HG03469 (cell line): ENCODE data around the gene CDH23.

Source experiments
- ATAC-seq: cut with Tn5 transposase; IDR thresholded peaks from one replicate; pipeline ENCODE4 v1.9.1; 2021; ENCODE audit warnings: mild to moderate bottlenecking, moderate library complexity, moderate number of reproducible peaks; ENCODE audit not compliant: unreplicated experiment

The CDH23 gene

GRCh38 chr10:71695502-71696476 lies 299.1 kb downstream of the CDH23 start:
- no peak for ATAC-seq

GRCh38 chr10:71696628-71697326 lies 300.1 kb downstream of the CDH23 start:
- no peak for ATAC-seq

GRCh38 chr10:71697938-71698709 lies 301.4 kb downstream of the CDH23 start:
- ATAC-seq, result no peak

GRCh38 chr10:71698737-71699136 lies 302.0 kb downstream of the CDH23 start:
- no peak for ATAC-seq

GRCh38 chr10:71700731-71701368 lies 304.1 kb downstream of the CDH23 start:
- no peak for ATAC-seq

GRCh38 chr10:71701496-71702132 lies 304.9 kb downstream of the CDH23 start:
- ATAC-seq, result no peak

GRCh38 chr10:71703577-71703976 lies 306.9 kb downstream of the CDH23 start:
- ATAC-seq, result no peak

GRCh38 chr10:71704816-71705215 lies 308.1 kb downstream of the CDH23 start:
- no peak for ATAC-seq

GRCh38 chr10:71705582-71705981 lies 308.9 kb downstream of the CDH23 start:
- ATAC-seq, result no peak

- no peak for ATAC-seq
Observed at GRCh38 chr10:71706216-71707121, 309.7 kb downstream of the CDH23 start.

GRCh38 chr10:71707240-71707789 lies 310.6 kb downstream of the CDH23 start:
- ATAC-seq, result no peak

- no peak for ATAC-seq
Observed at GRCh38 chr10:71708301-71708703, 311.6 kb downstream of the CDH23 start.

GRCh38 chr10:71708897-71709882 lies 312.5 kb downstream of the CDH23 start:
- no peak for ATAC-seq

GRCh38 chr10:71710519-71710918 lies 313.8 kb downstream of the CDH23 start:
- ATAC-seq, result no peak

GRCh38 chr10:71711052-71711623 lies 314.4 kb downstream of the CDH23 start:
- ATAC-seq, result no peak

- no peak for ATAC-seq
Observed at GRCh38 chr10:71712170-71712569, 315.4 kb downstream of the CDH23 start.

- ATAC-seq, result no peak
Observed at GRCh38 chr10:71712572-71713134, 315.9 kb downstream of the CDH23 start.
